ENCODE results near the gene DOK5. TPM values are rescaled to one million over a fixed set of nuclear protein-coding genes. Genes with fewer than 3 reads are reported as not detected.
A peak's percentile ranks its signal among the peaks of the same experiment; 100 is the strongest.

The DOK5 gene
- total and polyA plus RNA-seq, 10 of the 15 experiments (the other 5 are each of a cell fraction or from before 2014, with no cell fraction given), result 0.03 TPM; not detected in 9

DNA sequence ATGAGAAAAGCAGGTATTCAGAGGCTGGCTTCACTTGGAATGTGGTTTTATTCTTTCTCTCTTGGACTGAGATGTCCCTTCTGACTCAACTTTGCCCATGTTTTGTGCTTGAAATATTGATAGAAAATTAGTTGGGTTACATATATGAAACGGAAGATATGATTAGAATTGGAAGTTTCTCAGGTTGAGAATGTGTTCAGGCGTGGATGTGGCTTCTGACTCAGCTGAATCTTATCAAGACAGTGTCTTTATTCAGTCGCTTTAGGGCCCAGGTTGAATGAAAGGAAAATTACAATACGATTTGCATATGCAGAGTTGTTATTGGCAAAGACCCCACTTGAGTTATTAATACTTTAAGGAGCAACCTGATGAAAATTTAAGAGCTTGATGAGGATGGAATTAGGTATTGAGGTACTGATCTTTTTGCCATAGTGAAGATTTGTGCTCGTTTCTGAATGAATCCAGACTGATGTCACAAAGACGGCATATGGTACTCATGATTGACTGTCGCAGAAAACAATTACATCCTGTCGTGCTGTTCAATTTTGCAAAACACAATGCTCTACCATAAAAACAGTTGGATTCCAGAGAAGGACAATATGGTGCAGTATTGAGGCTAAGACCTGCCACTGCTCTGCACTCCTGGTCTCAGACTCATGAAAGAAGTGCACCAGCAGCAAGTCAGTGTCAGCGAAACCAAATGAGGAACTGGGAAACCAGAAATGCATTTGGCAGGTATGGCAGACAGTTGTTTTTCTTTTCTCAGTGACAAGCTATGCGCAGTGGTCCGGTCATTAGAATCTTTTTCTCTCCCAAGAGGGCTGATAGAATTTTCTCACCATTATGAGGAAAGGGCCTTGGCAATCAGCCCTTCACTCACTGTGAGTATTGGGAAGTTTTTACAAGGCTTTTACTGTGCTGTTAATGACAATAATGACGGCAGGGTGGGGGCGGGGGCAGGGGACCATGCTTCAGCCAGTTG, 158.3 kb downstream of the DOK5 start (continued):
- TF ChIP-seq, protein P1, sequence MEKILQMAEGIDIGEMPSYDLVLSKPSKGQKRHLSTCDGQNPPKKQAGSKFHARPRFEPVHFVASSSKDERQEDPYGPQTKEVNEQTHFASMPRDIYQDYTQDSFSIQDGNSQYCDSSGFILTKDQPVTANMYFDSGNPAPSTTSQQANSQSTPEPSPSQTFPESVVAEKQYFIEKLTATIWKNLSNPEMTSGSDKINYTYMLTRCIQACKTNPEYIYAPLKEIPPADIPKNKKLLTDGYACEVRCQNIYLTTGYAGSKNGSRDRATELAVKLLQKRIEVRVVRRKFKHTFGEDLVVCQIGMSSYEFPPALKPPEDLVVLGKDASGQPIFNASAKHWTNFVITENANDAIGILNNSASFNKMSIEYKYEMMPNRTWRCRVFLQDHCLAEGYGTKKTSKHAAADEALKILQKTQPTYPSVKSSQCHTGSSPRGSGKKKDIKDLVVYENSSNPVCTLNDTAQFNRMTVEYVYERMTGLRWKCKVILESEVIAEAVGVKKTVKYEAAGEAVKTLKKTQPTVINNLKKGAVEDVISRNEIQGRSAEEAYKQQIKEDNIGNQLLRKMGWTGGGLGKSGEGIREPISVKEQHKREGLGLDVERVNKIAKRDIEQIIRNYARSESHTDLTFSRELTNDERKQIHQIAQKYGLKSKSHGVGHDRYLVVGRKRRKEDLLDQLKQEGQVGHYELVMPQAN (conservative IDR thresholded peaks at IDR 0.05), result 0 out of 2 replicates have a peak, but pooled peaks have one; percentile 11
- TF ChIP-seq ASH2L (IDR thresholded peaks at IDR 0.05; ENCODE audit: borderline replicate concordance, low read depth) (no peak), CBX5 (IDR thresholded peaks at IDR 0.05; ENCODE audit: low read depth) (peak; percentile 82; the same call in 1 of the 2 replicates), MEF2B (IDR thresholded peaks at IDR 0.05; ENCODE audit: partially characterized antibody, poor library complexity, severe bottlenecking) (peak; percentile 85), IRF4 (IDR thresholded peaks at IDR 0.05; ENCODE audit: low read depth, low read length) (peak; percentile 99), KLF5 (IDR thresholded peaks at IDR 0.05; ENCODE audit: partially characterized antibody) (no peak), CHD2 (IDR thresholded peaks at IDR 0.05; ENCODE audit: borderline replicate concordance, low read depth, low read length) (peak; percentile 54; the same call in 1 of the 2 replicates), ZNF24 (IDR thresholded peaks at IDR 0.05) (0 out of 2 replicates have a peak, but pooled peaks have one; percentile 53), RUNX3 (IDR thresholded peaks at IDR 0.05; ENCODE audit: low read length) (peak; percentile 85), PAX5 (IDR thresholded peaks at IDR 0.05; ENCODE audit: borderline replicate concordance, low read depth, low read length) (peak; percentile 88; the same call in 1 of the 2 replicates), DPF2 (IDR thresholded peaks at IDR 0.05) (peak; percentile 85), HDAC2 (IDR thresholded peaks at IDR 0.05) (no peak)
- TF ChIP-seq, protein P2, sequence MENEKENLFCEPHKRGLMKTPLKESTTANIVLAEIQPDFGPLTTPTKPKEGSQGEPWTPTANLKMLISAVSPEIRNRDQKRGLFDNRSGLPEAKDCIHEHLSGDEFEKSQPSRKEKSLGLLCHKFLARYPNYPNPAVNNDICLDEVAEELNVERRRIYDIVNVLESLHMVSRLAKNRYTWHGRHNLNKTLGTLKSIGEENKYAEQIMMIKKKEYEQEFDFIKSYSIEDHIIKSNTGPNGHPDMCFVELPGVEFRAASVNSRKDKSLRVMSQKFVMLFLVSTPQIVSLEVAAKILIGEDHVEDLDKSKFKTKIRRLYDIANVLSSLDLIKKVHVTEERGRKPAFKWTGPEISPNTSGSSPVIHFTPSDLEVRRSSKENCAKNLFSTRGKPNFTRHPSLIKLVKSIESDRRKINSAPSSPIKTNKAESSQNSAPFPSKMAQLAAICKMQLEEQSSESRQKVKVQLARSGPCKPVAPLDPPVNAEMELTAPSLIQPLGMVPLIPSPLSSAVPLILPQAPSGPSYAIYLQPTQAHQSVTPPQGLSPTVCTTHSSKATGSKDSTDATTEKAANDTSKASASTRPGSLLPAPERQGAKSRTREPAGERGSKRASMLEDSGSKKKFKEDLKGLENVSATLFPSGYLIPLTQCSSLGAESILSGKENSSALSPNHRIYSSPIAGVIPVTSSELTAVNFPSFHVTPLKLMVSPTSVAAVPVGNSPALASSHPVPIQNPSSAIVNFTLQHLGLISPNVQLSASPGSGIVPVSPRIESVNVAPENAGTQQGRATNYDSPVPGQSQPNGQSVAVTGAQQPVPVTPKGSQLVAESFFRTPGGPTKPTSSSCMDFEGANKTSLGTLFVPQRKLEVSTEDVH (IDR thresholded peaks at IDR 0.05; ENCODE audit: low read depth, partially characterized antibody), result no peak
- TF ChIP-seq, protein P3, sequence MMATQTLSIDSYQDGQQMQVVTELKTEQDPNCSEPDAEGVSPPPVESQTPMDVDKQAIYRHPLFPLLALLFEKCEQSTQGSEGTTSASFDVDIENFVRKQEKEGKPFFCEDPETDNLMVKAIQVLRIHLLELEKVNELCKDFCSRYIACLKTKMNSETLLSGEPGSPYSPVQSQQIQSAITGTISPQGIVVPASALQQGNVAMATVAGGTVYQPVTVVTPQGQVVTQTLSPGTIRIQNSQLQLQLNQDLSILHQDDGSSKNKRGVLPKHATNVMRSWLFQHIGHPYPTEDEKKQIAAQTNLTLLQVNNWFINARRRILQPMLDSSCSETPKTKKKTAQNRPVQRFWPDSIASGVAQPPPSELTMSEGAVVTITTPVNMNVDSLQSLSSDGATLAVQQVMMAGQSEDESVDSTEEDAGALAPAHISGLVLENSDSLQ (IDR thresholded peaks at IDR 0.05), result peak; percentile 73
- TF ChIP-seq, protein P4, sequence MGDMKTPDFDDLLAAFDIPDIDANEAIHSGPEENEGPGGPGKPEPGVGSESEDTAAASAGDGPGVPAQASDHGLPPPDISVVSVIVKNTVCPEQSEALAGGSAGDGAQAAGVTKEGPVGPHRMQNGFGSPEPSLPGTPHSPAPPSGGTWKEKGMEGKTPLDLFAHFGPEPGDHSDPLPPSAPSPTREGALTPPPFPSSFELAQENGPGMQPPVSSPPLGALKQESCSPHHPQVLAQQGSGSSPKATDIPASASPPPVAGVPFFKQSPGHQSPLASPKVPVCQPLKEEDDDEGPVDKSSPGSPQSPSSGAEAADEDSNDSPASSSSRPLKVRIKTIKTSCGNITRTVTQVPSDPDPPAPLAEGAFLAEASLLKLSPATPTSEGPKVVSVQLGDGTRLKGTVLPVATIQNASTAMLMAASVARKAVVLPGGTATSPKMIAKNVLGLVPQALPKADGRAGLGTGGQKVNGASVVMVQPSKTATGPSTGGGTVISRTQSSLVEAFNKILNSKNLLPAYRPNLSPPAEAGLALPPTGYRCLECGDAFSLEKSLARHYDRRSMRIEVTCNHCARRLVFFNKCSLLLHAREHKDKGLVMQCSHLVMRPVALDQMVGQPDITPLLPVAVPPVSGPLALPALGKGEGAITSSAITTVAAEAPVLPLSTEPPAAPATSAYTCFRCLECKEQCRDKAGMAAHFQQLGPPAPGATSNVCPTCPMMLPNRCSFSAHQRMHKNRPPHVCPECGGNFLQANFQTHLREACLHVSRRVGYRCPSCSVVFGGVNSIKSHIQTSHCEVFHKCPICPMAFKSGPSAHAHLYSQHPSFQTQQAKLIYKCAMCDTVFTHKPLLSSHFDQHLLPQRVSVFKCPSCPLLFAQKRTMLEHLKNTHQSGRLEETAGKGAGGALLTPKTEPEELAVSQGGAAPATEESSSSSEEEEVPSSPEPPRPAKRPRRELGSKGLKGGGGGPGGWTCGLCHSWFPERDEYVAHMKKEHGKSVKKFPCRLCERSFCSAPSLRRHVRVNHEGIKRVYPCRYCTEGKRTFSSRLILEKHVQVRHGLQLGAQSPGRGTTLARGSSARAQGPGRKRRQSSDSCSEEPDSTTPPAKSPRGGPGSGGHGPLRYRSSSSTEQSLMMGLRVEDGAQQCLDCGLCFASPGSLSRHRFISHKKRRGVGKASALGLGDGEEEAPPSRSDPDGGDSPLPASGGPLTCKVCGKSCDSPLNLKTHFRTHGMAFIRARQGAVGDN (IDR thresholded peaks at IDR 0.05), result no peak
